KMS-11 (cell line): ENCODE results near the gene FLYWCH1.

ENCODE experiments used
- H2AFZ ChIP-seq: fragments of 200-600 bp; sonication (generic); 2 replicates; pipeline ENCODE4 v1.6.1; 2016; ENCODE audit warnings: antibody characterized with exemption, mixed run types, low read depth
- H3K27ac ChIP-seq: fragments of 200-600 bp; sonication (generic); 2 replicates; pipeline ENCODE4 v1.6.1; 2016; ENCODE audit warnings: mild to moderate bottlenecking, mixed run types
- H3K27me3 ChIP-seq: fragments of 200-600 bp; sonication (generic); 2 replicates; pipeline ENCODE4 v1.6.1; 2017; ENCODE audit warnings: mild to moderate bottlenecking, low read depth, mixed run types, moderate library complexity; ENCODE audit not compliant: insufficient read depth
- H3K36me3 ChIP-seq: fragments of 200-600 bp; sonication (generic); 2 replicates; pipeline ENCODE4 v1.6.1; 2017; ENCODE audit warnings: mild to moderate bottlenecking, mixed run types; ENCODE audit not compliant: insufficient read depth
- H3K4me1 ChIP-seq: fragments of 200-600 bp; sonication (generic); 2 replicates; pipeline ENCODE4 v1.6.1; 2016; ENCODE audit warnings: mild to moderate bottlenecking, low read depth, mixed run types; ENCODE audit not compliant: poor library complexity, severe bottlenecking
- H3K4me2 ChIP-seq: fragments of 200-600 bp; sonication (generic); 2 replicates; pipeline ENCODE4 v1.7.0; 2016; ENCODE audit warnings: mild to moderate bottlenecking, mixed run types
- H3K4me3 ChIP-seq: fragments of 200-600 bp; sonication (generic); IDR thresholded peaks from 2 replicates; pipeline ENCODE4 v1.6.1; 2017; ENCODE audit warnings: low read depth, low read length, mixed read lengths; ENCODE audit not compliant: insufficient read depth
- H3K79me2 ChIP-seq: fragments of 200-600 bp; sonication (generic); 2 replicates; pipeline ENCODE4 v1.6.1; 2016; ENCODE audit warnings: low read depth, mixed run types; ENCODE audit not compliant: insufficient read depth
- H3K9ac ChIP-seq: fragments of 200-600 bp; sonication (generic); 2 replicates; pipeline ENCODE4 v1.6.1; 2016; ENCODE audit warnings: mild to moderate bottlenecking, mixed run types
- H4K20me1 ChIP-seq: fragments of 200-600 bp; sonication (generic); 2 replicates; pipeline ENCODE4 v1.6.1; 2016; ENCODE audit warnings: mild to moderate bottlenecking, mixed run types; ENCODE audit not compliant: insufficient read depth
- CTCF ChIP-seq: fragments of 200-600 bp; sonication (generic); conservative IDR thresholded peaks from 2 replicates; pipeline ENCODE4 v1.6.1; 2017; ENCODE audit warnings: low read depth, mild to moderate bottlenecking, antibody characterized with exemption, low read length, moderate library complexity, mixed read lengths

Gene FLYWCH1

GRCh38 chr16:2976673-2977072 is 64.9 kb downstream of the FLYWCH1 start:
- TF ChIP-seq CTCF = no peak
- Histone ChIP-seq H3K4me2 (no peak overlapping the region), H4K20me1 (no peaks in the 10 kb centered on the region), H3K4me1 (peaks cover 17% of the 10 kb centered on the region), H3K36me3 (no peaks in the 10 kb centered on the region), H3K79me2 (peaks cover 32% of the 10 kb centered on the region; the same call in 1 of the 2 replicates), H3K27me3 (no peaks in the 10 kb centered on the region), H3K27ac (no peak overlapping the region), H3K9ac (no peak overlapping the region), H3K4me3 (no peak overlapping the region), H2AFZ (no peak overlapping the region)

GRCh38 chr16:2977440-2977839 is 65.7 kb downstream of the FLYWCH1 start:
- Histone ChIP-seq H4K20me1 (no peaks in the 10 kb centered on the region), H3K4me1 (peaks cover 17% of the 10 kb centered on the region), H3K9ac (no peak overlapping the region), H3K36me3 (no peaks in the 10 kb centered on the region), H3K27ac (no peak overlapping the region), H3K27me3 (no peaks in the 10 kb centered on the region), H3K4me2 (no peak overlapping the region), H3K79me2 (peaks cover 32% of the 10 kb centered on the region; the same call in 1 of the 2 replicates), H3K4me3 (no peak overlapping the region), H2AFZ (no peak overlapping the region)
- no peak for TF ChIP-seq CTCF

- TF ChIP-seq CTCF = no peak
- Histone ChIP-seq H3K36me3 (no peaks in the 10 kb centered on the region), H3K4me3 (peak overlapping the region; percentile 16), H3K4me2 (peak overlapping the region; percentile 75), H3K27ac (peak overlapping the region; percentile 38), H3K27me3 (peaks cover 11% of the 10 kb centered on the region), H3K9ac (peak overlapping the region; percentile 87), H3K79me2 (peaks cover 32% of the 10 kb centered on the region; the same call in 1 of the 2 replicates), H3K4me1 (peaks cover 36% of the 10 kb centered on the region), H4K20me1 (no peaks in the 10 kb centered on the region), H2AFZ (peak overlapping the region; percentile 64)
Measured at GRCh38 chr16:2979669-2980226, 68.0 kb downstream of the FLYWCH1 start.

GRCh38 chr16:2980227-2981176 is 68.8 kb downstream of the FLYWCH1 start, which contains the start of gene PKMYT1:
PKMYT1 (minus strand) TSS chr16:2980446; CDS start chr16:2979657, 789 bp downstream.
- peak within 1 kb of the TSS; percentile 58 for H3K27ac ChIP-seq
- peak within 1 kb of the TSS; percentile 87 for H3K9ac ChIP-seq
- H3K79me2 ChIP-seq = peaks cover 32% of the 10 kb centered on the region; the same call in 1 of the 2 replicates
- H3K4me3 ChIP-seq = peak within 1 kb of the TSS; percentile 16
- peaks cover 38% of the 10 kb centered on the region for H3K4me1 ChIP-seq
- H4K20me1 ChIP-seq = no peaks in the 10 kb centered on the region
- H3K4me2 ChIP-seq = peak within 1 kb of the TSS; percentile 75
- no peak for TF ChIP-seq CTCF
- no peaks in the 10 kb centered on the region for H3K36me3 ChIP-seq
- peak within 1 kb of the TSS; percentile 64 for H2AFZ ChIP-seq
- H3K27me3 ChIP-seq = peaks cover 19% of the 10 kb centered on the region
